HCT116 (cell line): ENCODE data around the gene ARHGAP10. TPM values are rescaled to one million over a fixed set of nuclear protein-coding genes. Genes with fewer than 3 reads are reported as not detected.

Experiments used
- ATAC-seq: fragments of 200-7000 bp; cut with Tn5 transposase; 2 replicates; pipeline ENCODE4 v1.9.1; 2020; ENCODE audit warnings: mild to moderate bottlenecking, moderate library complexity
- BruUV-seq: library from RNA; stranded (reverse); fragments of 400-500 nt; replicated peaks from 2 replicates; lab custom pipeline; 2021; lab: Mats Ljungman, UMichigan
- CTCF ChIA-PET: fragments of 300-600 bp; sonication (Branson Sonifier 250); formaldehyde crosslinking; loops from one replicate; lab custom pipeline; 2021; ENCODE audit warnings: antibody characterized with exemption; lab: Charles Lee
- POLR2A ChIA-PET: fragments of 300-600, 350-600 bp; sonication (Branson Sonifier 250); formaldehyde crosslinking; loops from one replicate; lab custom pipeline; 2021; ENCODE audit warnings: antibody characterized with exemption; lab: Charles Lee
- RAD21 ChIA-PET, 2 experiments: fragments of 300-600 bp; sonication (Branson Sonifier 250); formaldehyde crosslinking; loops; one replicate each; lab custom pipeline; 2023; ENCODE audit warnings: low total read pairs in 2 of 2; ENCODE audit not compliant: uncharacterized antibody in 2 of 2, unreplicated experiment in 2 of 2, low non-redundant PET in 1 of 2; lab: Charles Lee
- DNase-seq: peaks from one replicate; pipeline ENCODE4 v3.0.0-alpha.2; 2010; ENCODE audit warnings: low read depth, low spot score
- H2AFZ ChIP-seq: fragments of 200-600 bp; shearing (Covaris generic), sonication (generic); 2 replicates; pipeline ENCODE4 v1.6.1; 2017; ENCODE audit warnings: low read depth, mixed run types, mixed read lengths, antibody characterized with exemption, low read length; ENCODE audit not compliant: poor library complexity, severe bottlenecking
- H3K27ac ChIP-seq: 2 replicates; pipeline ENCODE4 v1.5.1; 2012; ENCODE audit warnings: low read depth, low read length
- H3K27me3 ChIP-seq: fragments of 200-600 bp; sonication (generic); 2 replicates; pipeline ENCODE4 v1.6.1; 2016; ENCODE audit warnings: mixed run types, low read length, mixed read lengths; ENCODE audit not compliant: insufficient read depth
- H3K36me3 ChIP-seq, 2 experiments: fragments of 200-500 bp in 1 of 2; fragments of 200-600 bp in 1 of 2; sonication (Bioruptor generic) in 1 of 2; sonication (generic) in 1 of 2; 2 replicates each; pipeline versions ENCODE4 v1.5.1 to v1.6.1; 2014 to 2016; ENCODE audit warnings: low read length in 2 of 2, inconsistent platforms in 1 of 2, mixed read lengths in 1 of 2, mixed run types in 1 of 2; ENCODE audit not compliant: insufficient read depth in 2 of 2, control insufficient read depth in 1 of 2
- H3K4me1 ChIP-seq, 2 experiments: fragments of 200-600 bp in 1 of 2; sonication (generic) in 1 of 2; 2 replicates each; pipeline versions ENCODE4 v1.5.1 to v1.6.1; 2012 to 2017; ENCODE audit warnings: low read length in 2 of 2, inconsistent platforms in 1 of 2, mild to moderate bottlenecking in 1 of 2, mixed read lengths in 1 of 2, mixed run types in 1 of 2, moderate library complexity in 1 of 2; ENCODE audit not compliant: insufficient read depth in 2 of 2, control insufficient read depth in 1 of 2
- H3K4me2 ChIP-seq: fragments of 200-600 bp; sonication (generic); 2 replicates; pipeline ENCODE4 v1.6.1; 2017; ENCODE audit warnings: mixed run types, low read length, mixed read lengths
- H3K4me3 ChIP-seq, 2 experiments: fragments of 200-600 bp in 1 of 2; sonication (generic) in 1 of 2; replicated peaks in 1 of 2; 2 replicates each; pipeline ENCODE4 v1.5.1; 2011 to 2016; ENCODE audit warnings: low read length in 2 of 2, control low read depth in 1 of 2, low read depth in 1 of 2, mild to moderate bottlenecking in 1 of 2, mixed read lengths in 1 of 2, mixed run types in 1 of 2
- H3K79me2 ChIP-seq: fragments of 200-600 bp; sonication (generic); 2 replicates; pipeline ENCODE4 v1.6.1; 2017; ENCODE audit warnings: mild to moderate bottlenecking, mixed run types, low read length, moderate library complexity, mixed read lengths; ENCODE audit not compliant: insufficient read depth
- H3K9ac ChIP-seq: fragments of 200-600 bp; sonication (generic); 2 replicates; pipeline ENCODE4 v1.6.1; 2016; ENCODE audit warnings: low read length, mixed read lengths
- H3K9me2 ChIP-seq: fragments of 200-600 bp; sonication (generic), shearing (Covaris generic); 2 replicates; pipeline ENCODE4 v1.6.1; 2017; ENCODE audit warnings: mixed run types, mild to moderate bottlenecking, moderate library complexity; ENCODE audit not compliant: insufficient read depth
- H3K9me3 ChIP-seq, 2 experiments: fragments of 200-500 bp in 1 of 2; fragments of 200-600 bp in 1 of 2; sonication (Bioruptor generic) in 1 of 2; sonication (generic) in 1 of 2; 2 replicates each; pipeline ENCODE4 v1.6.1; 2014 to 2017; ENCODE audit warnings: low read length in 2 of 2, mixed read lengths in 2 of 2, inconsistent platforms in 1 of 2, low read depth in 1 of 2, mild to moderate bottlenecking in 1 of 2, mixed run types in 1 of 2, moderate library complexity in 1 of 2; ENCODE audit not compliant: control insufficient read depth in 1 of 2, insufficient read depth in 1 of 2
- H4K20me1 ChIP-seq: fragments of 200-600 bp; sonication (generic), shearing (Covaris generic); 2 replicates; pipeline ENCODE4 v1.6.1; 2017; ENCODE audit warnings: mixed run types, mild to moderate bottlenecking, moderate library complexity; ENCODE audit not compliant: insufficient read depth
- CEBPB ChIP-seq: IDR thresholded peaks from 2 replicates; pipeline ENCODE4 v1.6.1; 2012; ENCODE audit warnings: low read depth
- CTCF ChIP-seq, 3 experiments: fragments of 200-600 bp in 1 of 3; sonication (generic) in 1 of 3; IDR thresholded peaks in 2 of 3; conservative IDR thresholded peaks in 1 of 3; 2 replicates each; pipeline ENCODE4 v1.5.1; 2012 to 2017; ENCODE audit warnings: low read depth in 2 of 3, low read length in 2 of 3, antibody characterized with exemption in 1 of 3, borderline replicate concordance in 1 of 3, control low read depth in 1 of 3, mild to moderate bottlenecking in 1 of 3, mixed read lengths in 1 of 3, mixed run types in 1 of 3, moderate library complexity in 1 of 3; ENCODE audit not compliant: insufficient read depth in 1 of 3
- FOSL1 ChIP-seq: IDR thresholded peaks from 2 replicates; pipeline ENCODE4 v1.6.1; 2012; ENCODE audit warnings: low read depth
- RAD21 ChIP-seq: IDR thresholded peaks from 2 replicates; pipeline ENCODE4 v1.6.1; 2012; ENCODE audit warnings: low read depth, mild to moderate bottlenecking
- SIN3A ChIP-seq: IDR thresholded peaks from 2 replicates; pipeline ENCODE4 v1.6.1; 2012; ENCODE audit warnings: low read depth
- SP1 ChIP-seq: IDR thresholded peaks from 2 replicates; pipeline ENCODE4 v1.6.1; 2012; ENCODE audit warnings: low read depth
- TCF7L2 ChIP-seq: IDR thresholded peaks from 2 replicates; pipeline ENCODE4 v1.7.0; 2011; ENCODE audit warnings: borderline replicate concordance, inconsistent platforms; ENCODE audit not compliant: insufficient read depth, insufficient read length; ENCODE audit errors: extremely low read depth
- ZFX ChIP-seq: fragments of 450-650 bp; IDR thresholded peaks from 2 replicates; pipeline ENCODE4 v1.6.1; 2017
- intact Hi-C: fragments of 100-400 bp; cut with micrococcal nuclease; formaldehyde crosslinking; loops from 2 replicates; pipeline ENCODE4 v1.10.0; 2022
- total RNA-seq: library from RNA; stranded (reverse); gene quantifications from one replicate; pipeline ENCODE4 v1.2.1, GENCODE V29; 2021; ENCODE audit not compliant: unreplicated experiment

The ARHGAP10 gene
- total RNA-seq, 1 experiment from 2014 or later, result 24.7 TPM

GRCh38 chr4:148030193-148030873 is 298.4 kb downstream of the ARHGAP10 start:
- TF ChIP-seq FOSL1, result no peak
- TF ChIP-seq CEBPB, result peak; percentile 80
- intact Hi-C loops, result no loop called here
- no peak for DNase-seq
- Histone ChIP-seq H4K20me1 (no peaks in the 10 kb centered on the region), H3K4me2 (no peak overlapping the region), H3K9ac (no peak overlapping the region), H3K4me3 (no peak overlapping the region), H3K36me3 (no peaks in the 10 kb centered on the region), H3K4me1 (no peaks in the 10 kb centered on the region), H3K9me3 (no peaks in the 10 kb centered on the region), H3K27ac (no peak overlapping the region), H3K9me2 (no peaks in the 10 kb centered on the region), H3K79me2 (no peaks in the 10 kb centered on the region), H3K27me3 (no peaks in the 10 kb centered on the region), H2AFZ (no peak overlapping the region)
- ChIA-PET CTCF (no interaction called here), RAD21 (no interaction called here), POLR2A (no interaction called here)
- ATAC-seq, result no peak
- BruUV-seq, result no TSS peak

GRCh38 chr4:148034813-148035212 is 302.9 kb downstream of the ARHGAP10 start:
- intact Hi-C loops, result no loop called here
- Histone ChIP-seq H3K9ac (no peak overlapping the region), H2AFZ (no peak overlapping the region), H3K9me2 (no peaks in the 10 kb centered on the region), H3K4me3 (no peak overlapping the region), H3K27me3 (no peaks in the 10 kb centered on the region), H3K79me2 (no peaks in the 10 kb centered on the region), H3K36me3 (no peaks in the 10 kb centered on the region), H3K9me3 (no peaks in the 10 kb centered on the region), H3K4me2 (no peak overlapping the region), H3K27ac (no peak overlapping the region), H3K4me1 (no peaks in the 10 kb centered on the region), H4K20me1 (no peaks in the 10 kb centered on the region)
- ChIA-PET CTCF (no interaction called here), RAD21 (no interaction called here), POLR2A (no interaction called here)
- ATAC-seq (no peak), DNase-seq (no peak)
- TF ChIP-seq SP1 (no peak), RAD21 (no peak), CTCF (IDR thresholded peaks at IDR 0.05 in 2 of 3, conservative IDR thresholded peaks at IDR 0.05 in 1 of 3; ENCODE audit: borderline replicate concordance in 1 of 3, insufficient read depth in 1 of 3, low read depth in 2 of 3, low read length in 2 of 3) (no peak), SIN3A (no peak), TCF7L2 (no peak), ZFX (no peak)
- no TSS peak for BruUV-seq
